H1 (cell line): ENCODE results near the gene CPNE4. TPM values are rescaled to one million over a fixed set of nuclear protein-coding genes. Genes with fewer than 3 reads are reported as not detected.

Experiments used
- CREB1 ChIP-seq: IDR thresholded peaks from 2 replicates; pipeline ENCODE4 v1.6.1; 2012; ENCODE audit warnings: inconsistent platforms
- GTF2F1 ChIP-seq: IDR thresholded peaks from 2 replicates; pipeline ENCODE4 v1.6.1; 2012; ENCODE audit warnings: low read depth, low read length, improper control_type of control experiment, borderline replicate concordance
- RNF2 ChIP-seq: fragments of 200-900, 300-1000 bp; sonication (generic); IDR thresholded peaks from 2 replicates; pipeline ENCODE4 v1.7.1; 2016; ENCODE audit warnings: borderline replicate concordance, low read depth, mild to moderate bottlenecking, antibody characterized with exemption, low read length; ENCODE audit not compliant: poor library complexity, severe bottlenecking; ENCODE audit errors: missing control alignments
- SIRT6 ChIP-seq: IDR thresholded peaks from one replicate; pipeline ENCODE4 v1.7.1; 2012; ENCODE audit warnings: low read length, inconsistent platforms
- SRF ChIP-seq: IDR thresholded peaks from 2 replicates; pipeline ENCODE4 v1.6.1; 2011; ENCODE audit warnings: mild to moderate bottlenecking, low read depth, low read length, moderate library complexity
- polyA plus RNA-seq, 7 experiments: library from polyadenylated mRNA; depleted of rRNA in 3 of 7; stranded (reverse) in 5 of 7; unstranded in 2 of 7; fragments of >200 nt in 5 of 7; fragments of 200-250 nt in 2 of 7; gene quantifications; 1 replicate in 5 of 7; 2 replicates in 1 of 7; 4 replicates in 1 of 7; pipeline versions ENCODE4 v1.2.1 to v1.2.3, GENCODE V29; 2011 to 2013; ENCODE audit warnings: missing spikeins in 2 of 7, mixed read lengths in 2 of 7
- total RNA-seq: library from RNA; stranded (reverse); fragmentation: NEBNext Ultra II Directional; extraction: Animal tissue kit (Norgen Biotek cat#: 25700); gene quantifications from 2 replicates; pipeline ENCODE4 v1.2.1, GENCODE V29; 2021

CPNE4 gene
- total and polyA plus RNA-seq, 2 of the 8 experiments (the other 6 are each of a cell fraction or from before 2014, with no cell fraction given): 0.82 to 3.8 TPM

DNA sequence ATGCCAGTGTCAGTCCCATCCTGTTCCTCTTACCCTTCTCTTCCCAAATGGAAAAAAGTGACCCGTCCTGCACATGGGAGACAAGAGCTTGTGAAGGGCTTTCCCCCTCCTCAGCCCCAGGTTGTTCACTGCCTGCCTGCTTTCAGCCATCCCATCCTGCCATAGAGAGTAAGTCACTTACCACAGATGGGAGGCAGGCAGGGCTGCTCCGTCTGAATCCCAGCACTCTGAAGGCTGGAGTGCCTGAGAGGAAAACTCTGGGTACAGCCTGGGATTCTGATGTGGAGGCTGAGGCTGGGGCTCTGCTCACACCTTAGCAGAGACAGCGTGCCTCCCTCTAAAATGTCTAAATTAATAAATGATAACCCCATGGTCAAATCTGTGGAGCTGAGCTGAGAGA, 14.8 kb downstream of the CPNE4 start (continued):
- TF ChIP-seq CREB1: no peak
- no peak for TF ChIP-seq SIRT6
- TF ChIP-seq GTF2F1: no peak
- no peak for TF ChIP-seq RNF2
- TF ChIP-seq SRF: no peak
